ENCODE results near the gene C2orf42. TPM values are rescaled to one million over a fixed set of nuclear protein-coding genes. Genes with fewer than 3 reads are reported as not detected.

The C2orf42 gene
- total and polyA plus RNA-seq, 2 of the 4 experiments (the other 2 are of a cell fraction): 7.5 to 31.5 TPM

GRCh38 chr2:70226781-70227180 lies 36.0 kb upstream of the C2orf42 start:
- H4K91ac ChIP-seq (ENCODE audit: insufficient read depth, low read depth, low read length): no peak overlapping the region
- in situ Hi-C loops (cut with MboI; ENCODE audit: low sequenced_read_pairs): loop anchor here (25.0 kb wide), 1 partner anchor 314 kb away; the partner anchor contains the start of gene MXD1
- no peak overlapping the region for H3K4me3 ChIP-seq (ENCODE audit: insufficient read depth, low read depth, low read length)
- peaks cover 16 to 21% of the 10 kb centered on the region in 2 experiments for H3K79me1 ChIP-seq (ENCODE audit: low read depth in 1 of 2, low read length in 2 of 2)
- H4K5ac ChIP-seq (ENCODE audit: low read depth, low read length): no peak overlapping the region
- no TSS peak for BruUV-seq (replicated peaks)
- no peak overlapping the region for H3K14ac ChIP-seq (replicated peaks; ENCODE audit: low read depth, low read length)
- 80% methylated on average over 2 of the region's 2 CpGs; no CpG with 5 or more reads in 1 of the 2 experiments for WGBS, 2 experiments (ENCODE audit: extremely low coverage in 2 of 2, insufficient read length in 1 of 2)
- no peak overlapping the region for H2BK5ac ChIP-seq (ENCODE audit: low read depth, low read length, poor library complexity, severe bottlenecking)
- H2AK5ac ChIP-seq (ENCODE audit: low read depth, low read length): no peak overlapping the region
- H3K56ac ChIP-seq (ENCODE audit: extremely low read depth, insufficient read depth, low read length): no peak overlapping the region
- H3K4me1 ChIP-seq (ENCODE audit: control insufficient read depth, insufficient read depth, low read length): no peaks in the 10 kb centered on the region
- H3K9me3 ChIP-seq (ENCODE audit: control insufficient read depth, insufficient read depth, low read length): no peaks in the 10 kb centered on the region
- H3K9ac ChIP-seq (ENCODE audit: low read depth, low read length): no peak overlapping the region
- DNase-seq (no peak), ATAC-seq (ENCODE audit: low read depth) (no peak)
- TF ChIP-seq FOS (IDR thresholded peaks at IDR 0.05; ENCODE audit: low read depth, low read length): no peak
- TF ChIP-seq POLR2A (IDR thresholded peaks at IDR 0.05; ENCODE audit: low read depth, low read length): no peak
- no peak for TF ChIP-seq CEBPB (IDR thresholded peaks at IDR 0.05; ENCODE audit: low read depth, low read length)
- TF ChIP-seq RCOR1 (IDR thresholded peaks at IDR 0.05; ENCODE audit: insufficient replicate concordance, low read length): no peak
- no peak for TF ChIP-seq RFX5 (IDR thresholded peaks at IDR 0.05; ENCODE audit: low read depth, low read length)
- TF ChIP-seq, protein P1, sequence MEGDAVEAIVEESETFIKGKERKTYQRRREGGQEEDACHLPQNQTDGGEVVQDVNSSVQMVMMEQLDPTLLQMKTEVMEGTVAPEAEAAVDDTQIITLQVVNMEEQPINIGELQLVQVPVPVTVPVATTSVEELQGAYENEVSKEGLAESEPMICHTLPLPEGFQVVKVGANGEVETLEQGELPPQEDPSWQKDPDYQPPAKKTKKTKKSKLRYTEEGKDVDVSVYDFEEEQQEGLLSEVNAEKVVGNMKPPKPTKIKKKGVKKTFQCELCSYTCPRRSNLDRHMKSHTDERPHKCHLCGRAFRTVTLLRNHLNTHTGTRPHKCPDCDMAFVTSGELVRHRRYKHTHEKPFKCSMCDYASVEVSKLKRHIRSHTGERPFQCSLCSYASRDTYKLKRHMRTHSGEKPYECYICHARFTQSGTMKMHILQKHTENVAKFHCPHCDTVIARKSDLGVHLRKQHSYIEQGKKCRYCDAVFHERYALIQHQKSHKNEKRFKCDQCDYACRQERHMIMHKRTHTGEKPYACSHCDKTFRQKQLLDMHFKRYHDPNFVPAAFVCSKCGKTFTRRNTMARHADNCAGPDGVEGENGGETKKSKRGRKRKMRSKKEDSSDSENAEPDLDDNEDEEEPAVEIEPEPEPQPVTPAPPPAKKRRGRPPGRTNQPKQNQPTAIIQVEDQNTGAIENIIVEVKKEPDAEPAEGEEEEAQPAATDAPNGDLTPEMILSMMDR (conservative IDR thresholded peaks at IDR 0.05; ENCODE audit: low read depth, low read length): no peak
- no peak for TF ChIP-seq USF2 (IDR thresholded peaks at IDR 0.05; ENCODE audit: low read depth, low read length)
- TF ChIP-seq BHLHE40 (IDR thresholded peaks at IDR 0.05; ENCODE audit: low read depth, low read length): no peak
- no peak for TF ChIP-seq CHD1 (IDR thresholded peaks at IDR 0.05; ENCODE audit: low read depth, low read length)
- no peak for TF ChIP-seq RAD21 (IDR thresholded peaks at IDR 0.05; ENCODE audit: low read length)
- TF ChIP-seq MXI1 (IDR thresholded peaks at IDR 0.05; ENCODE audit: borderline replicate concordance, low read depth, low read length): no peak
- TF ChIP-seq MAZ (IDR thresholded peaks at IDR 0.05; ENCODE audit: borderline replicate concordance, low read depth, low read length): no peak
- no peak for TF ChIP-seq ELK1 (IDR thresholded peaks at IDR 0.05; ENCODE audit: borderline replicate concordance, low read depth, low read length)
- no peak for TF ChIP-seq MAFK (IDR thresholded peaks at IDR 0.05; ENCODE audit: low read depth, low read length)
- no peak for TF ChIP-seq SMC3 (IDR thresholded peaks at IDR 0.05; ENCODE audit: low read depth, low read length)
- no peak for TF ChIP-seq NFE2L2 (IDR thresholded peaks at IDR 0.05; ENCODE audit: low read depth, low read length)
- intact Hi-C loops (cut with micrococcal nuclease): no loop called here
- H4K20me1 ChIP-seq (ENCODE audit: insufficient read depth, low read length): 0 out of 2 replicates have a peak, but pooled peaks cover 4% of the 10 kb centered on the region
- no peaks in the 10 kb centered on the region for H3K9me1 ChIP-seq (ENCODE audit: insufficient read depth, low read length)
- H3K36me3 ChIP-seq (ENCODE audit: control insufficient read depth, insufficient read depth, low read length): peaks cover 49% of the 10 kb centered on the region
- no peak overlapping the region for H2AFZ ChIP-seq (replicated peaks; ENCODE audit: low read length, poor library complexity)
- POLR2A ChIA-PET (ENCODE audit: unreplicated experiment): no interaction called here
- H3K27me3 ChIP-seq (ENCODE audit: control insufficient read depth, insufficient read depth, low read length): no peaks in the 10 kb centered on the region
- H3K4ac ChIP-seq (ENCODE audit: low read depth, low read length): no peak overlapping the region
- CTCF ChIA-PET: interaction anchor here (0.6 kb wide), 1 partner anchor 502 kb away, joined by 3 read pairs; no protein-coding TSS in a partner anchor
- no peak overlapping the region for H3K27ac ChIP-seq (ENCODE audit: insufficient read depth, low read length)
- no peak overlapping the region for H3K18ac ChIP-seq (ENCODE audit: low read depth, low read length)
- H2AK9ac ChIP-seq (replicated peaks; ENCODE audit: low read depth, low read length, poor library complexity): no peak overlapping the region
- H4K8ac ChIP-seq (ENCODE audit: low read depth in 2 of 2, low read length in 2 of 2): no peak overlapping the region
- H2BK15ac ChIP-seq (ENCODE audit: low read depth, low read length): no peak overlapping the region
- dilution Hi-C loops (cut with HindIII; ENCODE audit: low sequenced_read_pairs, unreplicated experiment): no loop called here
- H2BK20ac ChIP-seq (ENCODE audit: low read depth, low read length): no peak overlapping the region
- H2BK120ac ChIP-seq (ENCODE audit: low read depth, low read length): no peak overlapping the region
- H3K23ac ChIP-seq (ENCODE audit: low read depth, low read length): no peak overlapping the region
- no peak overlapping the region for H3K4me2 ChIP-seq (ENCODE audit: low read depth, low read length)
